ENCODE measurements around the gene AP1S1. TPM values are rescaled to one million over a fixed set of nuclear protein-coding genes. Genes with fewer than 3 reads are reported as not detected.
"Not testable (repeated sequence)": the region's sequence is repeated elsewhere in the genome, so short reads cannot be mapped to it uniquely, and the experiment has no call there.

AP1S1 gene
- total RNA-seq, result 28.4 TPM
- long read RNA-seq, transcript AP1S1-201 (5 exons, 1,303 nt), result major isoform, 7 of 8 reads
- long read RNA-seq, partial matches to known transcripts, result 0 of 8 reads
- long read RNA-seq, other reads (novel, unspliced or antisense), result 1 of 8 reads

- Histone ChIP-seq H3K36me3 (peaks cover 25% of the 10 kb centered on the region), H3K27ac (no peak within 1 kb of the TSS), H3K27me3 (ENCODE audit: low read depth) (no peaks in the 10 kb centered on the region), H3K9me3 (no peaks in the 10 kb centered on the region), H3K4me3 (peak within 1 kb of the TSS; percentile 83), H3K4me1 (peaks cover 11% of the 10 kb centered on the region)
- ATAC-seq (peak; percentile 98), DNase-seq (peak; percentile 95)
- TF ChIP-seq CTCF (IDR thresholded peaks at IDR 0.05), result no peak
- intact Hi-C loops (cut with DNase I), result no loop called here
These were observed at the start of gene AP1S1 for GRCh38 chr7:101153969-101154692. Gene AP1S1 (plus strand): TSS chr7:101154476. CDS start chr7:101154515, 39 bp downstream.

GRCh38 chr7:101104799-101105198 lies 49.5 kb upstream of the AP1S1 start:
- ATAC-seq (no peak), DNase-seq (no peak)
- intact Hi-C loops (cut with DNase I), result no loop called here
- no peak for TF ChIP-seq CTCF (IDR thresholded peaks at IDR 0.05)
- Histone ChIP-seq H3K36me3 (no peaks in the 10 kb centered on the region), H3K27ac (no peak overlapping the region), H3K9me3 (no peaks in the 10 kb centered on the region), H3K27me3 (ENCODE audit: low read depth) (no peaks in the 10 kb centered on the region), H3K4me3 (no peak overlapping the region), H3K4me1 (peaks cover 40% of the 10 kb centered on the region)

GRCh38 chr7:101105248-101105647 lies 49.0 kb upstream of the AP1S1 start:
- H3K9me3 ChIP-seq; H3K4me3 ChIP-seq; H3K27ac ChIP-seq; ATAC-seq; H3K36me3 ChIP-seq; intact Hi-C loops (cut with DNase I); H3K27me3 ChIP-seq (ENCODE audit: low read depth); DNase-seq: not testable (repeated sequence)
- H3K4me1 ChIP-seq, result peaks cover 35% of the 10 kb centered on the region

- intact Hi-C loops (cut with DNase I), result no loop called here
- ATAC-seq (no peak), DNase-seq (no peak)
- Histone ChIP-seq H3K4me3 (no peak overlapping the region), H3K9me3 (no peaks in the 10 kb centered on the region), H3K4me1 (peaks cover 33% of the 10 kb centered on the region), H3K27ac (no peak overlapping the region), H3K36me3 (no peaks in the 10 kb centered on the region), H3K27me3 (ENCODE audit: low read depth) (no peaks in the 10 kb centered on the region)
- TF ChIP-seq CTCF (IDR thresholded peaks at IDR 0.05), result no peak
These were observed 47.9 kb upstream of the AP1S1 start for GRCh38 chr7:101106386-101106785.

GRCh38 chr7:101108330-101108857 lies 45.9 kb upstream of the AP1S1 start:
- Histone ChIP-seq H3K9me3 (no peaks in the 10 kb centered on the region), H3K4me3 (no peak overlapping the region), H3K27ac (peak overlapping the region; percentile 56), H3K27me3 (ENCODE audit: low read depth) (no peaks in the 10 kb centered on the region), H3K4me1 (peaks cover 42% of the 10 kb centered on the region), H3K36me3 (no peaks in the 10 kb centered on the region)
- intact Hi-C loops (cut with DNase I), result no loop called here
- peak; percentile 59 for ATAC-seq
- TF ChIP-seq CTCF (IDR thresholded peaks at IDR 0.05), result no peak
- peak; percentile 67 for DNase-seq

- DNase-seq (no peak), ATAC-seq (no peak)
- no peaks in the 10 kb centered on the region for H3K36me3 ChIP-seq
- H3K9me3 ChIP-seq, result no peaks in the 10 kb centered on the region
- H3K27me3 ChIP-seq (ENCODE audit: low read depth), result no peaks in the 10 kb centered on the region
- H3K27ac ChIP-seq, result peak overlapping the region; percentile 56
- intact Hi-C loops (cut with DNase I), result no loop called here
- peaks cover 42% of the 10 kb centered on the region for H3K4me1 ChIP-seq
- H3K4me3 ChIP-seq, result no peak overlapping the region
- no peak for TF ChIP-seq CTCF (IDR thresholded peaks at IDR 0.05)
These were observed 45.3 kb upstream of the AP1S1 start for GRCh38 chr7:101108961-101109360.

Data from lower lobe of right lung (tissue), 2 donors.